Hepatocyte (in vitro differentiated cells): ENCODE measurements around the gene PARP1.

Experiments
- EZH2 ChIP-seq: fragments of 200-600 bp; sonication (generic); IDR thresholded peaks from 2 replicates; pipeline ENCODE4 v1.6.1; 2016; ENCODE audit warnings: antibody characterized with exemption, mild to moderate bottlenecking, borderline replicate concordance
- EZH2phosphoT487 ChIP-seq: fragments of 200-600 bp; sonication (generic); IDR thresholded peaks from one replicate; pipeline ENCODE4 v1.6.1; 2018; ENCODE audit warnings: antibody characterized with exemption, mild to moderate bottlenecking, low read depth, moderate library complexity; ENCODE audit not compliant: unreplicated experiment, severe bottlenecking
- TF ChIP-seq, protein P1 (sequence below): fragments of 200-600 bp; sonication (generic); IDR thresholded peaks from 2 replicates; pipeline ENCODE4 v1.5.1; 2016; ENCODE audit warnings: antibody characterized with exemption, mild to moderate bottlenecking; ENCODE audit not compliant: poor library complexity

DNA sequence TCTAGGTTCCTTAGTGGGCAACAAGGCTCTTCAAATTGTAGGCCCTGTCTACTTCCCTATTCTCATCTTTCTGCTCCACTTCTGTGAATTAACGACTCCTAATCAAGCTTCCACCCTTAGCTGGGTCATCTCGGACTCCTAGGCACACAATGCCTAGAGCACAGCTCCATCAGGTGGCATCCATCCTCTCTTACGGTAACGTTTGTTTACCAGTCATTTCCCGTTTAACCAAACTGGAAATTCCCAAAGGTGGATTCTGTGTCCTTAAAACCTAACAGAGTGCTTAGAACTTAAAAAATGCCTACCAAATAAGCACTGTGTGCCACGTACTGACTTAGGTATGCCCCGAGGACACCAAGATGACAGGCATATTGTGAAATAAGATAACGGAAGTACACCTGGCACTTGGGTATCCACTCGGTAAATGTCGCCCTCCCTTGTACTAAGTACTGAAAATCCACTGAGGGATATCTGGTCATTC is 1.5 kb downstream of the PARP1 start:
- TF ChIP-seq, protein P1, sequence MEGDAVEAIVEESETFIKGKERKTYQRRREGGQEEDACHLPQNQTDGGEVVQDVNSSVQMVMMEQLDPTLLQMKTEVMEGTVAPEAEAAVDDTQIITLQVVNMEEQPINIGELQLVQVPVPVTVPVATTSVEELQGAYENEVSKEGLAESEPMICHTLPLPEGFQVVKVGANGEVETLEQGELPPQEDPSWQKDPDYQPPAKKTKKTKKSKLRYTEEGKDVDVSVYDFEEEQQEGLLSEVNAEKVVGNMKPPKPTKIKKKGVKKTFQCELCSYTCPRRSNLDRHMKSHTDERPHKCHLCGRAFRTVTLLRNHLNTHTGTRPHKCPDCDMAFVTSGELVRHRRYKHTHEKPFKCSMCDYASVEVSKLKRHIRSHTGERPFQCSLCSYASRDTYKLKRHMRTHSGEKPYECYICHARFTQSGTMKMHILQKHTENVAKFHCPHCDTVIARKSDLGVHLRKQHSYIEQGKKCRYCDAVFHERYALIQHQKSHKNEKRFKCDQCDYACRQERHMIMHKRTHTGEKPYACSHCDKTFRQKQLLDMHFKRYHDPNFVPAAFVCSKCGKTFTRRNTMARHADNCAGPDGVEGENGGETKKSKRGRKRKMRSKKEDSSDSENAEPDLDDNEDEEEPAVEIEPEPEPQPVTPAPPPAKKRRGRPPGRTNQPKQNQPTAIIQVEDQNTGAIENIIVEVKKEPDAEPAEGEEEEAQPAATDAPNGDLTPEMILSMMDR, result no peak
- TF ChIP-seq EZH2phosphoT487 (no peak), EZH2 (no peak)
